Measurements from ENCODE around the gene TMSB4X. TPM values are rescaled to one million over a fixed set of nuclear protein-coding genes. Genes with fewer than 3 reads are reported as not detected.
A peak's percentile ranks its signal among the peaks of the same experiment; 100 is the strongest.

TMSB4X gene
- total and polyA plus RNA-seq, 4 donors = 4,686 to 9,527 (median 8,202) TPM

DNA sequence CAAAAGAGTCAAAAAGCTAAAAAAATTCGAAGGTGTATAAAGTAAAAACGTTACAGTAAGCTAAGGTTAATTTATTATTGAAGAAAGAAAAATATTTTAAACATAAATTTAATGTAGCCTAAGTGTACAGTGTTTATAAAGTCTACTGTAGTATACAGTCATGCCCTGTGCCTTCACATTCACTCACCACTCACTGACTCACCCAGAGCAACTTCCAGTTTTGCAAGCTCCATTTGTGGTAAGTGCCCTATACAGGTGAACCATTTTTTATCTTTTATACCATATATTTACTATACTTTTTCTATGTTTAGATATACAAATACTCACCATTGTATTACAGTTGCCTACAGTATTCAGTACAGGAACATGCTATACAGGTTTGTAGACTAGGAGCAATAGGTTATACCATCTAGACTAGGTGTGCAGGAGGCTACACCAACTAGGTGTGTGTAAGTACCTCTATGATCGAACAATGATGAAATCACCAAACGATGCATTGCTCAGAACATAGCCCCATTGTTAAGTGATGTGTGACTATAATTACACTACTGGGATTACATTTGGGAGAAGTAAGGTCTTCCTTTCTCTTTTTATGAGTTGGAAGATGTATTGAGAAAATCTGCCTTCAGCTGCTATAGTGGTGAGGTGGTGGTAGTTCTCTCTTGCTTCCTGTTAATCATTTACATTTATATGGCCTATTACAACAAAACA, 27.2 kb downstream of the TMSB4X start:
- Histone ChIP-seq H3K36me3 (ENCODE audit: control insufficient read depth in 4 of 4, insufficient read depth in 4 of 4, low read length in 4 of 4) (no peaks in the 10 kb centered on the region), H3K4me3 (no peak overlapping the region), H3K27ac (ENCODE audit: low read depth in 1 of 2, low read length in 1 of 2) (no peak overlapping the region), H3K9me3 (ENCODE audit: control insufficient read depth in 4 of 4, insufficient read depth in 3 of 4, low read length in 3 of 4) (no peaks in the 10 kb centered on the region), H3K9ac (ENCODE audit: insufficient read depth in 1 of 2, low read length in 2 of 2) (no peak overlapping the region), H3K4me1 (ENCODE audit: control insufficient read depth in 5 of 5, insufficient read depth in 5 of 5, low read length in 5 of 5) (peaks cover 0 to 28% (median 3%) of the 10 kb centered on the region in 5 donors), H3K27me3 (ENCODE audit: control insufficient read depth in 3 of 3, insufficient read depth in 3 of 3, low read length in 2 of 3) (peaks cover 0 to 11% (median 8%) of the 10 kb centered on the region in 3 donors)
- WGBS, 2 donors = 70 to 81% methylated on average over 4 of the region's 4 CpGs
- DNase-seq = no peak
- no peak for ATAC-seq (ENCODE audit: insufficient read depth, low FRiP score)
- TF ChIP-seq, protein P1, sequence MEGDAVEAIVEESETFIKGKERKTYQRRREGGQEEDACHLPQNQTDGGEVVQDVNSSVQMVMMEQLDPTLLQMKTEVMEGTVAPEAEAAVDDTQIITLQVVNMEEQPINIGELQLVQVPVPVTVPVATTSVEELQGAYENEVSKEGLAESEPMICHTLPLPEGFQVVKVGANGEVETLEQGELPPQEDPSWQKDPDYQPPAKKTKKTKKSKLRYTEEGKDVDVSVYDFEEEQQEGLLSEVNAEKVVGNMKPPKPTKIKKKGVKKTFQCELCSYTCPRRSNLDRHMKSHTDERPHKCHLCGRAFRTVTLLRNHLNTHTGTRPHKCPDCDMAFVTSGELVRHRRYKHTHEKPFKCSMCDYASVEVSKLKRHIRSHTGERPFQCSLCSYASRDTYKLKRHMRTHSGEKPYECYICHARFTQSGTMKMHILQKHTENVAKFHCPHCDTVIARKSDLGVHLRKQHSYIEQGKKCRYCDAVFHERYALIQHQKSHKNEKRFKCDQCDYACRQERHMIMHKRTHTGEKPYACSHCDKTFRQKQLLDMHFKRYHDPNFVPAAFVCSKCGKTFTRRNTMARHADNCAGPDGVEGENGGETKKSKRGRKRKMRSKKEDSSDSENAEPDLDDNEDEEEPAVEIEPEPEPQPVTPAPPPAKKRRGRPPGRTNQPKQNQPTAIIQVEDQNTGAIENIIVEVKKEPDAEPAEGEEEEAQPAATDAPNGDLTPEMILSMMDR (IDR thresholded peaks at IDR 0.05; ENCODE audit: control extremely low read depth, extremely low read depth) = no peak

DNA sequence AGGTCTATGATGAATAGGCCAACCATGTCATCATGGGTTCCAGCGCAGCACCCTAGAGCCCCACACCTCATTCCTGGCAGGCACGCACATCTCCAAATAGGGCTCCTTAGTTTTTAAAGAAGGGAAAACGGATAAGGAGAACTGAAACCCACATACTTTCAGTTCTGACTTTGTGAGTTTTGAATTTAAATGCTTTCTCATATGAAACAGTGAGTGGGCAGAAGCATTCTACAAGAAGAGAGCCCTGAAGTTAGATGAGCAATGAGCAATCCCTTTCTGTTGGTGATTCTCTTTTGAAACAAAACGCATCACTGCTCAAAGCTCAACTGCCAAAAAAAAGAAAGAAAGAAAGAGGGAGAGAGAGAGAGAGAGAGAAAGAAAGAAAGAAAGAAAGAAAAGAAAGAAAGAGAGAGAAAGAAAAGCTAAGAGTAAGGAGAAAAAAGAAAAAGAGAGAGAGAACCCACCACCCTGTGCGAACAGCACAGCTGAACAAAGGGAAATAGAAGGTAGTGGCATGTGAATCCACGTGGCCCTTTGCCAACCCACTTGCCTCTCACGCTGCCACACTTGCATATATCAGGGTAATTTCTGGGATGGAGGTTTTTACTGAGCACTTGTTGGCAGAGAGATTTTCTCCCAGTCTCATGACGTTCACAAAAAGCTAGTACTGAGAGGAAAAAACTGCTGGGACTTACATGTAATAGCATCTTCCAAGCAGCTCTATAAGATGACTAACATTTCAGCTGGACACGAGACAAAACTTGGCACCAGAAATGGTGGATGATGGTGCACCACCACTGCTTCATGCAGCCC, 31.0 kb downstream of the TMSB4X start:
- H3K27ac ChIP-seq (ENCODE audit: low read depth in 1 of 2, low read length in 1 of 2) = peak overlapping the region in 1 of 2 donors; percentile 59
- ATAC-seq (ENCODE audit: insufficient read depth, low FRiP score) = no peak
- 37 to 52% methylated on average over 9 of the region's 9 CpGs for WGBS, 2 donors
- H3K4me3 ChIP-seq = no peak overlapping the region
- TF ChIP-seq, protein P1 (IDR thresholded peaks at IDR 0.05; ENCODE audit: control extremely low read depth, extremely low read depth) = no peak
- H3K27me3 ChIP-seq (ENCODE audit: control insufficient read depth in 3 of 3, insufficient read depth in 3 of 3, low read length in 2 of 3) = peaks cover 0 to 15% (median 10%) of the 10 kb centered on the region in 3 donors
- no peaks in the 10 kb centered on the region for H3K36me3 ChIP-seq (ENCODE audit: control insufficient read depth in 4 of 4, insufficient read depth in 4 of 4, low read length in 4 of 4)
- peaks cover 0 to 12% (median 2%) of the 10 kb centered on the region in 5 donors for H3K4me1 ChIP-seq (ENCODE audit: control insufficient read depth in 5 of 5, insufficient read depth in 5 of 5, low read length in 5 of 5)
- peaks cover 0 to 1% (median 0%) of the 10 kb centered on the region in 4 donors for H3K9me3 ChIP-seq (ENCODE audit: control insufficient read depth in 4 of 4, insufficient read depth in 3 of 4, low read length in 3 of 4)
- H3K9ac ChIP-seq (ENCODE audit: insufficient read depth in 1 of 2, low read length in 2 of 2) = no peak overlapping the region
- DNase-seq = no peak

DNA sequence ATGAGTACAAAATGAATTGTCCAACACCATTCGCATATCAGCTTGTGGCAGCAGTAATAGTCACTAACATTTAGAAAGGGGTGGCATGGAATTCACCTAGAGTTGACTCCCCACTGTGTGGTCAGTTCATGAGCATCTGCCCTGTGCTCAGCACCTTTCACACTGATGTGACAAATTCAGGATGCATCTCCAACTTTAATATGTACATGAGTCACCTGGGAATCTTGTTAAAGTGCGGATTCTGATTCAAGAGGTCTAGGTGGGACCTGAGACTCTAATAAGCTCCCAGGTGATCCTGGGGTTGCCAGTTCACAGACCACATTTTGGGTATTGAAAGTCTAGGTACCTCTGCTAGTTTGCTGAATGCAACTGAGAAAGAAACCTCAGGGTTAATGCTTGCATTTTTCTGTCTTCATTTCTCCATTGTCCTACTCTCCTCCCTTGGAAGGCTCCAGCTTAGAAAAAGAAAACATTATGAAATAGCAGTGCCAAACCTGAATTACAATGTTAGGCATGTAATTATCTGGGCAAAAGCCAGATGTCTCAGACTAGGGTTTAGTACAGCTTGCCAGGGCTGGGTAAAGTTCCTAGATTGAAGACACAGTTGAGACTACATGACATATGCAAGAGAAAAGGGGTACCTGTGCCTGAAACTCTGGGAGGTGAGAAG, 32.7 kb downstream of the TMSB4X start:
- Histone ChIP-seq H3K9me3 (ENCODE audit: control insufficient read depth in 4 of 4, insufficient read depth in 3 of 4, low read length in 3 of 4) (peaks cover 0 to 1% (median 0%) of the 10 kb centered on the region in 4 donors), H3K4me1 (ENCODE audit: control insufficient read depth in 5 of 5, insufficient read depth in 5 of 5, low read length in 5 of 5) (peaks cover 0 to 12% (median 2%) of the 10 kb centered on the region in 5 donors), H3K27me3 (ENCODE audit: control insufficient read depth in 3 of 3, insufficient read depth in 3 of 3, low read length in 2 of 3) (peaks cover 0 to 10% (median 3%) of the 10 kb centered on the region in 3 donors), H3K27ac (ENCODE audit: low read depth in 1 of 2, low read length in 1 of 2) (no peak overlapping the region), H3K36me3 (ENCODE audit: control insufficient read depth in 4 of 4, insufficient read depth in 4 of 4, low read length in 4 of 4) (no peaks in the 10 kb centered on the region), H3K4me3 (no peak overlapping the region), H3K9ac (ENCODE audit: insufficient read depth in 1 of 2, low read length in 2 of 2) (no peak overlapping the region)
- DNase-seq (no peak), ATAC-seq (ENCODE audit: insufficient read depth, low FRiP score) (no peak)
- TF ChIP-seq, protein P1 (IDR thresholded peaks at IDR 0.05; ENCODE audit: control extremely low read depth, extremely low read depth) = no peak
- WGBS, 2 donors = 84 to 96% methylated on average over 2 of the region's 2 CpGs
